ENCODE results near the gene PNKD. TPM values are rescaled to one million over a fixed set of nuclear protein-coding genes. Genes with fewer than 3 reads are reported as not detected.
"Not testable (repeated sequence)": the region's sequence is repeated elsewhere in the genome, so short reads cannot be mapped to it uniquely, and the experiment has no call there.

Gene PNKD
- total and polyA plus RNA-seq, 9 donors = 23.3 to 74.5 (median 48.1) TPM

DNA sequence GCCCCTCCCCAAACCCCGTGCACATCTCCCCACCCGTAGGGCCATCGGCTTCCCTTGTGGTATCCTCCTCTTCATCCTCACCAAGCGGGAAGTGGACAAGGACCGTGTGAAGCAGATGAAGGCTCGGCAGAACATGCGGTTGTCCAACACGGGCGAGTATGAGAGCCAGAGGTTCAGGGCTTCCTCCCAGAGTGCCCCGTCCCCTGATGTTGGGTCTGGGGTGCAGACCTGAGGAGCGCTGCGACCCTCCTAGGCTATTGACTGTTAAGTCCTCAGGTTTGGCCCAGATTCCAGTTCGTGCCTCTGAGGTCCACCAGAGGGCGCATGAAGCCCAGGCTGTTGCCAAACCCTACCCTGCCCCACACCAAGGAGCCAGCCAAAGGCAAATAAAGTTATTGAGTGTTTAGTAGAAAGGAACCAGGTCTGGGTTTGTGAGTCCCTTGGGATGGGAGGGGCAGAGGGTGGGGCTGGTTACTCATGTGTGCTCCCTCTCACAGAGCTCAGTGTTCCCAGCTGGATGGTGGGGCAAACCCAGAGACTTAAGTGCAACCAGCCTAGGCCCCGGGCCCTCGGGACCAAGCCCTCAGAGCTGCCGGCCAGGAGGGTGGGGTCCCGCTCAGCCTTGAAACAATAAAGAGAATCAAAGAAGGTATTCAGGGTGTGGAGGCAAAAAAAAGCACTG lies 2.4 kb downstream of the PNKD start:
- H3K27ac ChIP-seq = peak overlapping the region; percentile 11 to 41
- no peaks in the 10 kb centered on the region for H3K9me3 ChIP-seq
- intact Hi-C loops (cut with DNase I) = loop anchor here in 2 of 4 donors (10.0 kb wide), 2 partner anchors 192 to 382 kb away; partner anchors contain the start of genes BCS1L (in 1 of the 2) and ZNF142 (in 1 of the 2)
- no peaks in the 10 kb centered on the region for H3K36me3 ChIP-seq
- WGBS, 3 donors = 17 to 22% (median 21%) methylated on average over 14 to 18 of the region's 18 CpGs
- H3K4me1 ChIP-seq (ENCODE audit: insufficient read depth) = peaks cover 10% of the 10 kb centered on the region
- TF ChIP-seq POLR2A (IDR thresholded peaks at IDR 0.05) (peak; percentile 7), EP300 (IDR thresholded peaks at IDR 0.05) (no peak)
- TF ChIP-seq, protein P1, sequence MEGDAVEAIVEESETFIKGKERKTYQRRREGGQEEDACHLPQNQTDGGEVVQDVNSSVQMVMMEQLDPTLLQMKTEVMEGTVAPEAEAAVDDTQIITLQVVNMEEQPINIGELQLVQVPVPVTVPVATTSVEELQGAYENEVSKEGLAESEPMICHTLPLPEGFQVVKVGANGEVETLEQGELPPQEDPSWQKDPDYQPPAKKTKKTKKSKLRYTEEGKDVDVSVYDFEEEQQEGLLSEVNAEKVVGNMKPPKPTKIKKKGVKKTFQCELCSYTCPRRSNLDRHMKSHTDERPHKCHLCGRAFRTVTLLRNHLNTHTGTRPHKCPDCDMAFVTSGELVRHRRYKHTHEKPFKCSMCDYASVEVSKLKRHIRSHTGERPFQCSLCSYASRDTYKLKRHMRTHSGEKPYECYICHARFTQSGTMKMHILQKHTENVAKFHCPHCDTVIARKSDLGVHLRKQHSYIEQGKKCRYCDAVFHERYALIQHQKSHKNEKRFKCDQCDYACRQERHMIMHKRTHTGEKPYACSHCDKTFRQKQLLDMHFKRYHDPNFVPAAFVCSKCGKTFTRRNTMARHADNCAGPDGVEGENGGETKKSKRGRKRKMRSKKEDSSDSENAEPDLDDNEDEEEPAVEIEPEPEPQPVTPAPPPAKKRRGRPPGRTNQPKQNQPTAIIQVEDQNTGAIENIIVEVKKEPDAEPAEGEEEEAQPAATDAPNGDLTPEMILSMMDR (IDR thresholded peaks at IDR 0.05) = peak; percentile 60 to 89 (median 81)
- no peaks in the 10 kb centered on the region for H3K27me3 ChIP-seq
- DNase-seq = peak; percentile 79 to 87 (median 83)
- no peak overlapping the region for H3K4me3 ChIP-seq

DNA sequence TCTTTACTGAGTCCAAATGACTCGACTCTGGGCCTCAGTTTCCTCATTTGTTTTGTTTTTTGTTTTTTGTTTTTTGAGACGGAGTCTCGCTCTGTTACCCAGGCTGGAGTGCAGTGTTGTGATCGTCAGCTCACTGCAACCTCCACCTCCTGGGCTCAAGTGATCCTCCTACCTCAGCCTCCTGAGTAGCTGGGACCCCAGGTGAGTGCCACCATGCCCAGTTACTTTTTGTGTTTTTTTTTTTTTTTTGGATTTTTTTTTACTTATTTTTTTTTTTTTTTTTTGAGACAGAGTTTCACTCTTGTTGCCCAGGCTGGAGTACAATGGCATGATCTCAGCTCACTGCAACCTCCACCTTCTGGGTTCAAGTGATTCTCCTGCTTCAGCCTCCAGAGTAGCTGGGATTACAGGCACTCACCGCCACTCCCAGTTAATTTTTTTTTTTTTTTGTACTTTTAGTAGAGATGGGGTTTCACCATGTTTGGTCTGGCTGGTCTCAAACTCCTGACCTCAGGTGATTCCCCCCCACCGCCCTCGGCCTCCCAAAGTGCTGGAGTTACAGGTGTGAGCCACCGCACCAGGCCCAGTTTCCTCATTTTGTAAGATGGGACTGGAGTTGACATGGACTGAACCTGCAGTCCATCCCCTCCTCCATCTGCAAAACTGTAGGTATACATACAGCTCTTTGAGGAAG lies 3.0 kb downstream of the PNKD start:
- H3K27me3 ChIP-seq; DNase-seq; H3K4me3 ChIP-seq; H3K4me1 ChIP-seq (ENCODE audit: insufficient read depth); H3K9me3 ChIP-seq; H3K36me3 ChIP-seq: not testable (repeated sequence)
- peak overlapping the region in 1 of 2 donors; percentile 41 for H3K27ac ChIP-seq
- intact Hi-C loops (cut with DNase I) = loop anchor here in 2 of 4 donors (10.0 kb wide), 2 partner anchors 191 to 381 kb away; partner anchors contain the start of genes BCS1L (in 1 of the 2) and ZNF142 (in 1 of the 2)
- 82 to 88% (median 84%) methylated on average over 8 of the region's 8 CpGs for WGBS, 3 donors

DNA sequence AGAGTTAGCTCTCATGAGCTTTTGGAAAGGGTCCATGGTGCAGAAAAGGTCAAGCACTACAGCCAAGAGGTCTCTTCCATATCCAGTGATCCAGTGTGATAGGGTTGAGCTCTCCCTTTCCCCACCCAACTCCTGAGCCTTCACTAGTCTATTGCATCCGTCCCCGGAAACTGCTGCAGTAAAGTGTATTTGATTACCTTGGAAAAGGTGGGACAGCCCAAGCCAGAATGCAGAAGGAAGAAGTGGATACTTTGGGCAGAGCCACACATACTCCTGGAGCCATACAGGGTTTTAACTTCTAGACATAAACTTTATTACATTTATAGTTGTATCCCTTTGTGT lies 3.6 kb downstream of the PNKD start:
- WGBS, 3 donors = 83 to 85% (median 85%) methylated on average over 2 of the region's 2 CpGs
- intact Hi-C loops (cut with DNase I) = loop anchor here in 2 of 4 donors (10.0 kb wide), 2 partner anchors 191 to 381 kb away; partner anchors contain the start of genes BCS1L (in 1 of the 2) and ZNF142 (in 1 of the 2)
- no peak overlapping the region for H3K4me3 ChIP-seq

DNA sequence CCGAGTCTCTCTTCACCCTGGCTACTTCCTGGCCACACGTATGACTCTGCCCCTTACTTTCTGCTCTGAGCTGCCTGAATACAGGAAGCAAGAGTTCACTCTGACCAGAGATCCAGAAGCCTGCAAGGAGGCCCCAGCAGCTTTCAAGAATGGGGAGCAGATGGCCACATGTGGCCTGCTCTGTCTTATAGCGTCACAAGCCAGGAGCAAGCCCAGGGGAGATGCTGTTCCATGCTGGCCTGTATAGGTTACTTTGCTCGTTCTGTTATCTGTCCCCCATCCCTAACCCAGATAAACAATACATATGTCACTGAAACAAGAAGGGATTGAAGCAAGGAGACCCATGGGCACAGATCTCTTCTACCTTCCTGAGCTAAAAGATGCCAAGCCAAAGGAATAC lies 4.3 kb downstream of the PNKD start:
- H3K4me1 ChIP-seq (ENCODE audit: insufficient read depth) = peaks cover 6% of the 10 kb centered on the region
- no peak overlapping the region for H3K27ac ChIP-seq
- no peaks in the 10 kb centered on the region for H3K9me3 ChIP-seq
- H3K36me3 ChIP-seq = no peaks in the 10 kb centered on the region
- no peak for DNase-seq
- no peaks in the 10 kb centered on the region for H3K27me3 ChIP-seq
- 63 to 67% (median 65%) methylated on average over 4 of the region's 4 CpGs for WGBS, 3 donors
- TF ChIP-seq, protein P1 (IDR thresholded peaks at IDR 0.05) = no peak
- no peak overlapping the region for H3K4me3 ChIP-seq
- intact Hi-C loops (cut with DNase I) = loop anchor here in 2 of 4 donors (10.0 kb wide), 2 partner anchors 190 to 380 kb away; partner anchors contain the start of genes BCS1L (in 1 of the 2) and ZNF142 (in 1 of the 2)

More for the DNA sequence above, 3.6 kb downstream of the PNKD start:
- Histone ChIP-seq H3K27ac (no peak overlapping the region), H3K4me1 (ENCODE audit: insufficient read depth) (peaks cover 10% of the 10 kb centered on the region), H3K36me3 (no peaks in the 10 kb centered on the region), H3K9me3 (no peaks in the 10 kb centered on the region), H3K27me3 (no peaks in the 10 kb centered on the region)
- TF ChIP-seq, protein P1 (IDR thresholded peaks at IDR 0.05) = no peak
- TF ChIP-seq POLR2A (IDR thresholded peaks at IDR 0.05) = no peak
- TF ChIP-seq EP300 (IDR thresholded peaks at IDR 0.05) = no peak
- DNase-seq = no peak
